Ovary (tissue), 3 donors: ENCODE measurements around the gene OR2T5.
"Not testable (repeated sequence)": the region's sequence is repeated elsewhere in the genome, so short reads cannot be mapped to it uniquely, and the experiment has no call there.

ENCODE experiments used
- EP300 ChIP-seq: sonication (generic); formaldehyde crosslinking; IDR thresholded peaks from one replicate; pipeline ENCODE4 v1.6.1; 2017; ENCODE audit warnings: antibody characterized with exemption
- TF ChIP-seq, protein P1 (sequence below), 3 donors: fragments of 450-650 bp in 2 of 3; fragments of 200-600 bp in 1 of 3; IDR thresholded peaks; one replicate each; pipeline versions ENCODE4 v1.5.1 to v1.8.0; 2016 to 2022; ENCODE audit warnings: antibody characterized with exemption in 3 of 3, mild to moderate bottlenecking in 1 of 3
- donor health status: DM: no; HTN: no; CAD: no.

DNA sequence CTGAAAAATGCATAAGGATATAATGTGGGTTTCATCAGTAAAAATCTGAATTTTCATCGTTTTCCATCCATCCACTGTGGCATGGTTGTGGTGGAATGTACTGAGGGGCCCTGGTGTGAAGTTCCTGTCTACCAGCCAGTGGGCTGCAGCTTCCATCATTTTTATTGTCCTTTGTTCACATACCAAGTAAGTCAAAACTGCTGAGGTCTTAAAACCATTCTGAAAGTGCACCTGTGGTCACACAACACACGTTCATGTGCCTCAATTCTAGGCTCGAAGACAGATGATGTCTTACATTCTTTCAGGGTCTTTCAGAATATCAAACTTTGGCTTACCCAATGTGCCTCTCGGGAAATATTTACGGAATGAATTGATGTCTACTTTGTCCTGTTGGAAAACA is 49.1 kb upstream of the OR2T5 start:
- TF ChIP-seq, protein P1, sequence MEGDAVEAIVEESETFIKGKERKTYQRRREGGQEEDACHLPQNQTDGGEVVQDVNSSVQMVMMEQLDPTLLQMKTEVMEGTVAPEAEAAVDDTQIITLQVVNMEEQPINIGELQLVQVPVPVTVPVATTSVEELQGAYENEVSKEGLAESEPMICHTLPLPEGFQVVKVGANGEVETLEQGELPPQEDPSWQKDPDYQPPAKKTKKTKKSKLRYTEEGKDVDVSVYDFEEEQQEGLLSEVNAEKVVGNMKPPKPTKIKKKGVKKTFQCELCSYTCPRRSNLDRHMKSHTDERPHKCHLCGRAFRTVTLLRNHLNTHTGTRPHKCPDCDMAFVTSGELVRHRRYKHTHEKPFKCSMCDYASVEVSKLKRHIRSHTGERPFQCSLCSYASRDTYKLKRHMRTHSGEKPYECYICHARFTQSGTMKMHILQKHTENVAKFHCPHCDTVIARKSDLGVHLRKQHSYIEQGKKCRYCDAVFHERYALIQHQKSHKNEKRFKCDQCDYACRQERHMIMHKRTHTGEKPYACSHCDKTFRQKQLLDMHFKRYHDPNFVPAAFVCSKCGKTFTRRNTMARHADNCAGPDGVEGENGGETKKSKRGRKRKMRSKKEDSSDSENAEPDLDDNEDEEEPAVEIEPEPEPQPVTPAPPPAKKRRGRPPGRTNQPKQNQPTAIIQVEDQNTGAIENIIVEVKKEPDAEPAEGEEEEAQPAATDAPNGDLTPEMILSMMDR (IDR thresholded peaks at IDR 0.05) = not testable (repeated sequence)
- not testable (repeated sequence) for TF ChIP-seq EP300
